ENCODE results near the gene CEPT1.

Gene CEPT1

GRCh38 chr1:111129376-111129775 lies 10.6 kb upstream of the CEPT1 start:
- POLR2A ChIA-PET = no interaction called here
- CTCF ChIA-PET = no interaction called here
- DNase-seq (ENCODE audit: extremely low spot score) = no peak
- no peak for TF ChIP-seq FOXK2 (IDR thresholded peaks at IDR 0.05)
- no peak for TF ChIP-seq CTBP1 (IDR thresholded peaks at IDR 0.05; ENCODE audit: borderline replicate concordance)
- TF ChIP-seq TARDBP (IDR thresholded peaks at IDR 0.05) = no peak
- no peak for TF ChIP-seq NFRKB (IDR thresholded peaks at IDR 0.05)
- no peak for TF ChIP-seq LEF1 (IDR thresholded peaks at IDR 0.05; ENCODE audit: borderline replicate concordance)
- TF ChIP-seq L3MBTL2 (conservative IDR thresholded peaks at IDR 0.05) = no peak
- TF ChIP-seq ZNF384 (IDR thresholded peaks at IDR 0.05) = no peak
- TF ChIP-seq SUZ12 (IDR thresholded peaks at IDR 0.05) = no peak
- no peak for TF ChIP-seq ELF4 (IDR thresholded peaks at IDR 0.05)

- no peak for DNase-seq (ENCODE audit: extremely low spot score)
- TF ChIP-seq HDGF (IDR thresholded peaks at IDR 0.05; ENCODE audit: borderline replicate concordance) (no peak), CTBP1 (IDR thresholded peaks at IDR 0.05; ENCODE audit: borderline replicate concordance) (no peak), SP1 (IDR thresholded peaks at IDR 0.05) (no peak), PKNOX1 (IDR thresholded peaks at IDR 0.05) (no peak), ELF4 (IDR thresholded peaks at IDR 0.05) (no peak), SUZ12 (IDR thresholded peaks at IDR 0.05) (no peak), BHLHE40 (IDR thresholded peaks at IDR 0.05; ENCODE audit: borderline replicate concordance) (no peak), FOXA1 (IDR thresholded peaks at IDR 0.05) (no peak)
- CTCF ChIA-PET = no interaction called here
- POLR2A ChIA-PET = interaction anchor here (1.0 kb wide), 1 partner anchor 11 kb away, joined by 3 read pairs; no protein-coding TSS in a partner anchor
Observed at GRCh38 chr1:111131693-111132092, 8.3 kb upstream of the CEPT1 start.

- ChIA-PET POLR2A (no interaction called here), CTCF (no interaction called here)
- TF ChIP-seq BHLHE40 (IDR thresholded peaks at IDR 0.05; ENCODE audit: borderline replicate concordance) (no peak), HDGF (IDR thresholded peaks at IDR 0.05; ENCODE audit: borderline replicate concordance) (no peak), ARNT (IDR thresholded peaks at IDR 0.05) (no peak), FOXK2 (IDR thresholded peaks at IDR 0.05) (no peak), L3MBTL2 (conservative IDR thresholded peaks at IDR 0.05) (no peak), FOXM1 (IDR thresholded peaks at IDR 0.05; ENCODE audit: borderline replicate concordance) (no peak)
- no peak for DNase-seq (ENCODE audit: extremely low spot score)
Observed at GRCh38 chr1:111133866-111134265, 6.2 kb upstream of the CEPT1 start.

GRCh38 chr1:111139324-111139955 lies 583 bp upstream of the CEPT1 start:
- ChIA-PET POLR2A (interaction anchor here (0.7 to 2.7 kb wide), 5 partner anchors 11 to 270 kb away, joined by 3 to 8 read pairs (median 5); no protein-coding TSS in a partner anchor), CTCF (no interaction called here)
- TF ChIP-seq L3MBTL2 (conservative IDR thresholded peaks at IDR 0.05) (peak; percentile 91), SUZ12 (IDR thresholded peaks at IDR 0.05) (no peak), LEF1 (IDR thresholded peaks at IDR 0.05; ENCODE audit: borderline replicate concordance) (no peak), FOXA1 (IDR thresholded peaks at IDR 0.05) (no peak), FOXM1 (IDR thresholded peaks at IDR 0.05; ENCODE audit: borderline replicate concordance) (no peak), NFRKB (IDR thresholded peaks at IDR 0.05) (no peak), ARNT (IDR thresholded peaks at IDR 0.05) (no peak), BHLHE40 (IDR thresholded peaks at IDR 0.05; ENCODE audit: borderline replicate concordance) (no peak), FOXK2 (IDR thresholded peaks at IDR 0.05) (0 out of 2 replicates have a peak, but pooled peaks have one; percentile 22)
- peak; percentile 69 for DNase-seq (ENCODE audit: extremely low spot score)

- peak; percentile 73 for DNase-seq (ENCODE audit: extremely low spot score)
- ChIA-PET CTCF (no interaction called here), POLR2A (interaction anchor here (1.0 to 2.7 kb wide), 2 partner anchors 10 to 14 kb away, joined by 4 to 8 read pairs; no protein-coding TSS in a partner anchor)
- TF ChIP-seq NFRKB (IDR thresholded peaks at IDR 0.05) (no peak), SUZ12 (IDR thresholded peaks at IDR 0.05) (no peak), FOXK2 (IDR thresholded peaks at IDR 0.05) (no peak), PKNOX1 (IDR thresholded peaks at IDR 0.05) (no peak), SP1 (IDR thresholded peaks at IDR 0.05) (no peak), TARDBP (IDR thresholded peaks at IDR 0.05) (no peak), ZNF384 (IDR thresholded peaks at IDR 0.05) (no peak), L3MBTL2 (conservative IDR thresholded peaks at IDR 0.05) (no peak), ARNT (IDR thresholded peaks at IDR 0.05) (no peak)
Observed at GRCh38 chr1:111140680-111140967, 601 bp downstream of the CEPT1 start.

- CTCF ChIA-PET = interaction anchor here (0.7 kb wide), 1 partner anchor 15 kb away, joined by 3 read pairs; no protein-coding TSS in a partner anchor
- TF ChIP-seq TARDBP (IDR thresholded peaks at IDR 0.05) (no peak), NFRKB (IDR thresholded peaks at IDR 0.05) (no peak), ARNT (IDR thresholded peaks at IDR 0.05) (no peak), LEF1 (IDR thresholded peaks at IDR 0.05; ENCODE audit: borderline replicate concordance) (no peak), BHLHE40 (IDR thresholded peaks at IDR 0.05; ENCODE audit: borderline replicate concordance) (no peak), ZNF384 (IDR thresholded peaks at IDR 0.05) (no peak), SUZ12 (IDR thresholded peaks at IDR 0.05) (no peak), HDGF (IDR thresholded peaks at IDR 0.05; ENCODE audit: borderline replicate concordance) (no peak), FOXM1 (IDR thresholded peaks at IDR 0.05; ENCODE audit: borderline replicate concordance) (no peak), SP1 (IDR thresholded peaks at IDR 0.05) (no peak), L3MBTL2 (conservative IDR thresholded peaks at IDR 0.05) (no peak), FOXK2 (IDR thresholded peaks at IDR 0.05) (no peak), PKNOX1 (IDR thresholded peaks at IDR 0.05) (no peak), CTBP1 (IDR thresholded peaks at IDR 0.05; ENCODE audit: borderline replicate concordance) (no peak), ELF4 (IDR thresholded peaks at IDR 0.05) (no peak), FOXA1 (IDR thresholded peaks at IDR 0.05) (no peak)
- POLR2A ChIA-PET = interaction anchor here (1.0 to 2.7 kb wide), 2 partner anchors 9 to 13 kb away, joined by 4 to 8 read pairs; no protein-coding TSS in a partner anchor
Observed at GRCh38 chr1:111141245-111142220, 1.5 kb downstream of the CEPT1 start.

More at GRCh38 chr1:111141245-111142220, 1.5 kb downstream of the CEPT1 start:
- no peak for DNase-seq (ENCODE audit: extremely low spot score)
